ENCODE results near the gene TBPL1.

DNA sequence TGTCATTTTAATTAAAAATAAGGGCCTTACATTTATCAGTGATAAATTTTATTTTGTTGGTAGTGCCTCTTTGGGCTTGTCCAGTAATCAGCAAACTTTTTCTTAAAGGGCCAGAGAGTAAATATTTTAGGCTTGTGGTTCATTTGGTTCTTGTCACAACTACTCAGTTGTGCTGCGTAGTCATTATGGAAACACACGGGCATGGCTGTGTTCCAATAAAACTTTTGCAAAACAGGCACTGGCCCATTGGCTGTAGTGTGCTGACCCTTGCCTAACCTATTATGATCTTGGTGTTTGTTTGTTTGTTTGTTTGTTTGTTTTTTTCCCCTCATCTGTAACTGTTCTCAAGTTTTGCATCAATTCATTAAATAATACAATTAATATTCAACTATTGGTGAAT, 19.4 kb downstream of the TBPL1 start:
- TF ChIP-seq CTCF (IDR thresholded peaks at IDR 0.05) (no peak), POLR2A (IDR thresholded peaks at IDR 0.05) (no peak), POLR2AphosphoS5 (IDR thresholded peaks at IDR 0.05; ENCODE audit: insufficient read depth in 1 of 2, low read depth in 1 of 2) (no peak)
